HG03521 (cell line): ENCODE results near the gene MAP7D2.
A peak's percentile ranks its signal among the peaks of the same experiment; 100 is the strongest.
"Not testable (repeated sequence)": the region's sequence is repeated elsewhere in the genome, so short reads cannot be mapped to it uniquely, and the experiment has no call there.

ENCODE experiments used
- ATAC-seq: cut with Tn5 transposase; IDR thresholded peaks from one replicate; pipeline ENCODE4 v1.9.1; 2021; ENCODE audit warnings: mild to moderate bottlenecking, moderate library complexity; ENCODE audit not compliant: unreplicated experiment

MAP7D2 gene

DNA sequence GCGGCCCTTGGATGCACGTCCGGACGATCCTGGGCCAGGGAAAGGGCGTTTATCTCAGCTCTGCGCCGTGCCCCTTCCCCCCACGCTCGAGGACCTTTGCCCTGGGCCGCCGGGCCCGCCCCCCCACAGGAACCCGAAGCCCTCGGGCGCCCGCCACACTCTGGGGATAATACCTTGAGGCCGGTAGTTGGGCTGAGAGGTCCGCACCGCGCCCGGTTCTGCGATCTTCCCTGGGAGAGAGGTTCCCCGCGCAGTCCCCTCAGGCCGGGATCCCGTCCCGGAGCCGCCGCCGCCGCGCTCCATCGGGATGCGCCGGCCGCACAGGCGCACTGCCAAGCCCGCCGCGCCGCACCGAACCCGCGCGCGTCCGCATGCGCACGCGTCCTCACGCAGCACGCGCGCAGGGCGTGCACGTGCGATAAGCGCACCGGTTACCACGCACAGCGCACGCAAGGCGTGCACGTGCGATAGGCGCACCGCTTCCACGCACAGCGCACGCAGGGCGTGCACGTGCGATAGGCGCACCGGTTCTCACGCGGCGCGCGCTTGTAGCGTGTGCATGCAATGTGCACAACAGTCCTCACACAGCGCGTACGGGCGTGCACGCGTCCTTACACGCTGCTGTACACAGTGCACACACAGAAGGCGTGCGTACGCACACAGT, at the start of gene MAP7D2:
Gene MAP7D2, minus strand, starts transcription at position 331 of the 664 bp plus-strand sequence. Its CDS starts 28 bp downstream, at position 303.
- ATAC-seq, result no peak

DNA sequence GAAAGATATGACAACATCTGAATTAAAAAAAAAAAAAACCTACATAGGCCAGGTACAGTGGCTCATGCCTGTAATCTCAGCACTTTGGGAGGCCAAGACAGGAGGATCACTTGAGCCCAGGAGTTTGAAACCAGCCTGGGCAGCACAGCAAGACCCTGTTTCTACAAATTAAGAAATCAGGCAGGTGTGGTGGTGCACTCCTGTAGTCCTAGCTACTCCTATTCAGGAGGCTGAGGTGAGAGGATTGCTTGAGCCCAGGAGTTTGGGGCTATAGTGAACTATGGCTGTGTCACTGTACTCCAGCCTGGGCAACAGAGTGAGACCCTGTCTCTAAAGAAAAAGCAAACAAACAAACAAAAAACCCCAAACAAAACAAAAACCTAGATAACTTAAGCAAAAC, 45.8 kb upstream of the MAP7D2 start:
- ATAC-seq, result not testable (repeated sequence)

DNA sequence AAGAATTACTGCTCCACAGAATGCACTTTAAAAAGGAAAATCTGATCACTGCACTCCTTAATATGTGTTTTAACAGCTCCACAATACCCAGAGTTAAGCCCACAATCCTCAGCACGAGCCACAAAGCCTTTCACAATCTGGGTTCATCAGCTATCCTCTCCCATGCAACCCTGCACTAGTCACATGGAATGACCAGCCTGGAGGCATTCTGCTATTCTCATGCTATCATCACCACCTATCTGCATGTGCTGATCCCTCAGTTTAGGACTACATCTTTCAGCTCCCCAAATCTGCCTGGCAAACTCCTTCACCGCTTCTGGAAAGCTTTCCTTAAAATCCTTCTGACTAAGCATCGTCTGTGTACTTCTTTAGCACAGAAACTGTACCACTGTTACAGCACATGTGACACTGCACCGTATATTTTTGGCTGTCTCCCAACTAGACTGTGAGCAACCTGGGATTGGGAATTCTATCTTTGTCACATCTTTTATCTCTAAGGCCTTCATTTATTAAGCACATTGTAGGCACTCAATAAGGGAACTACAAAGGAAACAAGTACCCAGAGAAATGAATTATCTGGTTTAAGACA, 43.2 kb upstream of the MAP7D2 start:
- no peak for ATAC-seq

DNA sequence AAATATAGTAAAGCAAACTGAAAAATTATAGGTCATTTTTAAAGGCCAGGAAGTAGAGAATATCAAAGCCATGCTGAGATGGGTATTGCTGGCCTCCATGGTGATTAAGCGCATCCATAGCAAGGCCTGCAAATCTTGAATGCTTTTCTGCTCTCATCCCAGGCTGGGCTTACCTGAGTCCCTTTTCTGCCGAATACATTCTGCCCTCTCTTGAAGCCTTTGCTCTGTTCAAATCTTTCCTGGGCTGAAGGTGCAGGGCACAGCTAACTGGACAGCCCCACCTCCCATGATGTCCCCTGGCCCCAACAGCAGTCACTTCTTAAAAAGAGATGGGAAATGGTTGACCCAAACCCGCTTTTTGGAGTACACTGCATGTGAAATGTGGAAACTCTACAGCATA, 35.0 kb upstream of the MAP7D2 start:
- no peak for ATAC-seq

DNA sequence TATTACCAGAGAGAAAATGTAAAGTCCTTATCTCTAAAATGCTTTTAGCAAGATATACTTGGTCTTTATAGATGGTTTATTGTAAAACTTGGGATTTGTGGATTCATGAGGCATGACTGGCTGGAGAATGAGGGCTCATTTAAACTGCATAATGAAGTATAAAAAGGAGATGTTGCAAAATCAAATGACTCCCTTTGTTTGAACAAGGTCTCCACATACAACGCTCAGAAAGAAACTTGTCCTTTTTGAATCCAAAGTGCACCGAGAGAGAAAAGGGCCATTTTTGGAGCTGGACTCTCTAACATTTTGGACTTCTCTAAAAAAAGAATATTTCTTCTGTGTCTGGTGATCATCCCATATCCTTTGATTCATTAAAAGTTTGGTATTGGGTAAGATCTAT, 32.6 kb upstream of the MAP7D2 start:
- no peak for ATAC-seq

DNA sequence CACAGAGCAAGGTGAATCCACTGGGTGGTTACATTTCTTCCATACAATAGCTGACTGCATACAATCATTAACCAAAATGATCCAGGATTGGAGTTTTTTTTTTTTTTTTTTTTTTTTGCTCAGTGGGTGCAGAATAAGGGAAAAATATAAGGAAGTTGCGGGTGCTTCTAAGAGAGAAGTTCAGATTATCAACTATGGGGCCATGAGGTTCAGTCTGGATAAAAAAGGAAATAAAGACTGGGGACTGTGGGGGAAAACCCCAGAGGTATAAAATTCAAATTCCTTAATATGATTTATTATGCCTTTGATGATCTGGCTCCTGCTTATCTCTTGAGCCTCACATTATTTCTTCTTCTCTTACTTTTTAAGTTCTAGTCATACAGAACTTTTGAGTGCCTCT, 30.9 kb upstream of the MAP7D2 start:
- ATAC-seq, result no peak

DNA sequence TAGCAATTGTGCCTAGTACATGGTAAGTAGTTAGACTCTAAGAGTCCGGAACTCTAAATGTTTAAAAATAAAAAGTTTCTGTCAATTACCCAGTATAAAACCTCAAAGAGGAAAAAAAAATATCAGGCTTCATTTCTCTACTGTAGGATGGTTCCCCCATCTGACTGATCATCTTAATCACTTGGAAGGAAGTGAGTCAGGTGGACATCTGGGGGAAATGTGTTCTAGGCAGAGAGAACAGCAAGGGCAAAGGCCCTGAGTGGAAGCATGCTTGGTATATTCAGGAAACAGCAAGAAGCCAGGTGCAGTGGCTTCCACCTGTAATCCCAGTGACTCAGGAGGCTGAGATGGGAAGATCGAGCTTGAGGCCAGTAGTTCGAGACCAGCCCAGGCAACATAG, 27.8 kb upstream of the MAP7D2 start:
- ATAC-seq, result no peak

DNA sequence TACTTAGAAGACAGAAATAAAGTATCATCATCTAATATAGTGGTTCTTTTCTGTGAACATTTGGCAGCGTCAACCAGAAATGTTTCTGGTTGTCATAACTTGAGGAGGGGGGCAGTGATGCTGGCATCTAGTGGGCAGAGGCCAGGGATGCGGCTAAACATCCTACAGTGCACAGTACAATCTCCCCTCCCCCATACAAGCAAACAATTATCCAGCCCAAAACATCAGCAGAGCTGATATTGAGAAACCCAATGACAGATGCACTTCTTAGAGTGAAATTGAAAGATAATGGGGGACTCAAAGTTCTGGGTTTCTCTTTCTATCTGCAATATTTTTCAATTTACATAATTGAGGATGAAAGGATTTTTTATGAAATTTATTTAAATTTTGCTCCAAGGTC, 26.9 kb upstream of the MAP7D2 start:
- ATAC-seq, result no peak

DNA sequence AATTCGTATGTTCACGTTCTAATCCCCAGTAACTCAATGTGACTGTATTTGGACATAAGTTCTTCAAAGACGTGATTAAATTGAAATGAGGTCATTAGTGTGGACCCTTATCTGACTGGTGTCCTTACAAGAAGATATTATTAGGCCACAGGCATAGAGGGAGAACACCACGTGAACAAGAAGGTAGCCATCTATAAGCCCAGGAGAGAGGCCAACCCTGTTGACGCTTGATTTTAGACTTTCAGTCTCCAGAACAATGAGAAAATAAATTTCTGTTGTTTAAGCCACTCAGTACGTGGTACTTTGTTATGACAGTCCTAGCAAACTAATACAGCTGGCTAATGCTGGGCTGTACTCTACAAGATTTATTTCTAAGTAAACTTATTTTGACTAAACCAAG, 26.4 kb upstream of the MAP7D2 start:
- ATAC-seq, result no peak

DNA sequence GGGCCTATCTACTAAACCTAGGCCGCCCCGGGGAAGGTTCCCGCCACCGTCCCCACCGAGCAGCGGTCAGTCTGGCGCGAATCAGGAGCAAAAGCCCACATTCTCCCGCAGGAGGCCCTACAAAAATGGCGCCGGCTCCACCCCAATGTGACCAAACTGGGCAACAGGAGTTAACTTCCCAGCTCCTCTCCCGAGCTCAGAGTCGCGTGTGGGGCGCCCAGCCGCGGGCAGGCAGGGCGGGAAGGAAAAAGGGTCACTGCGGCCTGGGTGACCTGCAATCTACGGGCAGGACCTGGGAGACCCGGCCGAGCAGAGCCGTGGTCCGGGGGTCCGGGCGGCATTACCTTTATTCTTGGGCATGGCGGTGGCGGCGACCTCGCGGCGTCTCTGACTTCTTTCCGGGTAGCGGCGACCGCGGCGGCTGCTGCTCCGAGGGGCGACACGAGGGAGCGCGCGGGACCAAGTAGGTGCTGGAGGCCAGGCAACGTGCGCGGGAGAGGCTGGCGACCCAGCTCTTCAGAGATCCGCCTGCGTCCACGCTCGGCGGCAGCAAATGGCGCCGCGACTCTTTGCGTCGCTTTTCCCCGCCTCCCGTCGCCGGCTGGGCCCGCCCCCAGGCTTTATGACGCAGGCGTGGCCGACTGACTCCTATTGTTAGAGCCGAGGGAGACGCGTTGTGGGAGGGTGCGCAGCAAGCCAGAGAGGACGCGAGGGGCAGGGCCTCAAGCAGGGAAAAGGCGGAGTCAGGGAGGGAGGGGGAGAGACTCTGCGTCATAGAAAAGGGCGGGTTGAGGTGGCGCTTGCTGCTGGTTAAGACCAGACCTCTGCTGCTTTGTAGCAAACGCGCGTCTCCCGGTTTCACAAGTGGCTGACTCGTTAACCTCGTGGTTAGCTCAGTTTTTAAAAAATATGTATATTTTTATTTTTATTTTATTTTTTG, 24.8 kb upstream of the MAP7D2 start, which contains the start of gene EIF1AX:
Gene EIF1AX, minus strand, starts transcription at position 558 of the 940 bp plus-strand sequence. Its CDS starts 198 bp downstream, at position 360.
- ATAC-seq, result peak; percentile 98

DNA sequence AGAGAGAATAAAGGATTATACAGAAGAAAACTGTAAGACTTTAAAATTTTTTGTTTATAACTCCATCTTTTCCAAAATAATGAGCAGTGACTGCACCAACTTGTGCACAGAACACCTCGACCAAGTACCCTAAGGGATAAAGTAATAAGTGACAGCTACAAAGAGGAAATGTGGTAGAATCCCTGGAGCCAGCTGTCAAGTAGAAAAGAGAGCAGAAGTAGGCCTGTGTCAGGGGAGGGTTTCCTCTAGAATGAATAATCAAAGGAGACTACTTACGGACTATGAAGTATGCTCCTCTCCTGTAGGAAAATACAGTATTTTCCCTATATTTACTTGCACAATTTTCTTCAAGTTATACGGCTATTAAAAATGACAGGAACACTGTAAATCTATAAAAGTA, 23.7 kb upstream of the MAP7D2 start:
- ATAC-seq, result no peak

DNA sequence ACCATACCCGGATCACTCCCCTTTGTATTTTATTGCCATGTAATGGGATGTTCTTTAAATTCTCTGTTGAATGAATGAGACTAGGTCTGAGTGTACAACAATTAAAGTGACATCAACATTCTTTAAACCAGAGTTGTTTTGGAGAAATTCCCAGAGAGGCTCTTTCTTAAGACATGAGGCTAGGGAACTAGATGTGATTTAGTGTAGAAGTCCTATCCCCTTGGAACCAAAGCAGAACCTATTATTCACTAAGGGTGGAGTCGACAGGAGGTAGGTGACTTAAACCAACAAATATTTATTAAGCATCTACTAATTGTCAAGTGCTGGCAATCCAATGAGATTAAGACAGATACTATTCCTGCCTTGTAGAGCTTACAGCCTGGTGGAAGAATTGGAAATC, 23.3 kb upstream of the MAP7D2 start:
- ATAC-seq, result no peak

DNA sequence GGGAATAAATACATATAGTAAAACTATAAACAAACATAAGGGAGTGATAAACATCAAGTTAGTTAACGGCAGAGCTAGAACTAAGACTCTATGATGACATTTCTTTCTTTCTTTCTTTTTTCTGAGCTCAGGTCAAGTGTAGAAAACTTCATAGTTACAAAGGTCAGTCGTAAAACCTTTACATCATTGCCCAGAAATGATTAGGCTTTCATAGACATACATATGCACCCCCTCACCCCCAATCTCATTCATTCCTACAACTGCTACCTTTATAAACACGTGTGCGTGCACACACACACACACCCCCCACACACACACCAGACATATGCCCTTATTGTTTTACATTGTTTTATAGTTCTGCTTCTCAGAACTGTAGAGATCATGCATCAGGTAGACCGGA, 19.2 kb upstream of the MAP7D2 start:
- ATAC-seq, result no peak

DNA sequence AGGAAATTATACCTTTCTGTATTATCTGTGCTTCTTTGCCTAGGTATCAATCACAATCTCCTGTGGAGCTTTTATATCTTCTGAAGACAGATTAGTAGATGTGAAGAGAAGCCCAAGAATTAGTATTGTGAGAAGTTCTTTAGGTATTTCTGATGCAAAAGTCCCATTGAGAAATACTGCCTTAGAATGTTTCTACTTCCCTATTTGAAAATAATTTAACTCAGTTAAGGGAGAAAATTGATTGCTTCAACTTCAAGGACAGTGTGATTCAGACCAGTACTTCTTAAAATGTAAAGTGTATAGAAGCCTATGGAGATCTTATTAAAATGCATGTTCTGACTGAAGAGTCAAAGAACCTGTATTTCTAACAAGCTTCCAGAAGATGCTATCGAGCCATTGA, 16.0 kb upstream of the MAP7D2 start:
- ATAC-seq, result no peak

DNA sequence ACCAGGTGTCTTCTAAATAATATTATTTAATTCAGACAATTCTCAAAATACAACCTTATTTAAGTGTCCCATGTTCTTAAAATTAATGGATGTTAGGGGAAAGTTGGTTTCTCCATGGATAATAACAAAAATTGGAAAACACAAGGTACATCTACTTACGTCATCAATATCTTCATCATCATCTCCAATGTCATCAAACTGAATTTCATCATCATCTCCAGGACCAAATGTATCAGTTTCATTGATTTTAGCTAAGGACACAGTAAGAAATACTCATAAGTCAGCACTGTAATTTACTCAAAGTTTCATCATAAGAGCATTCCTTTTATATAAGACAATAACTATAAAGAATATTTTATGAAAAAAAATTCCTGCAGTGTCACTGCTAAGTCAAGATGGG, 13.7 kb upstream of the MAP7D2 start:
- ATAC-seq, result no peak

DNA sequence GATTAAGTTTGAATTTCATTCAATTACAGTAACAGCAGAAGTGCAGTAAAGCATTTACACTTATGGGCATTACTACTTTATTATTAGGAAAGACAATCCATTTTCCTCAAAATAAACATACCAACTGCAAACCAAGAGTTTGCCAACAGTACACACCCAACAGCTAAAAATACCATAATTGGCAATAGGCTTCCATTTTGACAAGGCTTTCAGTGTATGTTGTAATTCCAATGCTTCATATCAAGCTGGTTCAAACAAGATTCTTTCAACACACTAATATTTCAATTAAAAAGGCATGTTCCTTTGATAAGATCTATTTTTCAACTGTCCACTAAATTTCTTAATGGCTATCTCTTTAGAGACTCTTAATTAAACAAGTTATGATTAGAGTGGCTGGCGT, 12.8 kb upstream of the MAP7D2 start:
- ATAC-seq, result no peak

DNA sequence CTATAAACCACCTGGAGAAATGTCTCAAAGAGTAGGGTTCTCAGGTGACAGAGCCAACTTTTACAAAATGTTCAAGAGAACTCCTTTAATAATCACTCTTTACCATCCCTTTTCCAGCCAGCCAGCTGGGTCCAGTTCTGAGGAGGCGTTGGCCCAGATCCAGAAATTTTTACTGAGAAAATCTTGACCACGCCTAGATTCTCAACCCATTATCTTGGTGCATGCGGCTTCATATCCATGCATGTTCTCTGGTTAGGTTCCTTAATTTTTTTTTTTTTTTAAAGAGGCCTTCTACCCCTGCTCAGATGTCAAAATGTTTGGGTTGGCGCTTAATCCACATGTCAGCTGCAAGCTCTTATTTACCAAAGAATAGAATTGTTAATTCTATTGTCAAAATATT, 12.0 kb upstream of the MAP7D2 start:
- ATAC-seq, result no peak

DNA sequence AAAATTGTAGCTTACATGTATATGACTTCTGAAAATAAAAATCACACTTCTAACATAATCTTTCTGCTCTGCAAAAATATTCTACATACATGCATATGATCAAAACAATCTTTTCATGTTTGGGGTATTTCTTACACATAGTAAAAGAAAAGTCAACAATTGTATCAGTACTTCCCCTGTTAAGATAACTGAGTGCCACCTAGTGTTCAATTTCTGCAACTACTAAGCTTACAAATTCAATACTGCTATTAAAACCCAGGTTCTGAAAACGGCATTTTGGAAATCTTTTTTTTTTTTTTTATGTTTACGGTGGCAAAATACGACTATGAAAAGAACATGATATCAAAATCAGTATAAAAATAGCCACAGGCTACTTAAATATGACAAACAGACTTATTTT, 10.7 kb upstream of the MAP7D2 start:
- not testable (repeated sequence) for ATAC-seq

DNA sequence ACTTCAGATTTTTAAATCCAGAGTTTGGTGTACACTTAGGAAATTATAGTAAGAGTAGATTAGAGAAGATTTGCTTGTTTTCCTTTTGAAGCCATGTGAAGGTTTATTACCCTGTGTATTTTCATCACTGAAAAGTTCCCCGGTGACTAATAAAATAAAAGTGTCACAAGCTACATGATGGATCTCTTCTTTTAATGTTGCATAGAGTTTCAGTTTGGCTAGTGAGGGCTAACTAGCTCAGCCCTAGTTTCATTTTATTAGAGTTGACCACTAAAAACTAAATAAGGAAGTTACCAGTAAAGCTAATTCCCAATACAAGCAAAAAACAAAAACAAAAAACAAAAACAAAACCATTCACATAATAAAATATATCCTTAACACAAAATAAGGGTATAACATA, 10.1 kb upstream of the MAP7D2 start:
- ATAC-seq, result not testable (repeated sequence)

DNA sequence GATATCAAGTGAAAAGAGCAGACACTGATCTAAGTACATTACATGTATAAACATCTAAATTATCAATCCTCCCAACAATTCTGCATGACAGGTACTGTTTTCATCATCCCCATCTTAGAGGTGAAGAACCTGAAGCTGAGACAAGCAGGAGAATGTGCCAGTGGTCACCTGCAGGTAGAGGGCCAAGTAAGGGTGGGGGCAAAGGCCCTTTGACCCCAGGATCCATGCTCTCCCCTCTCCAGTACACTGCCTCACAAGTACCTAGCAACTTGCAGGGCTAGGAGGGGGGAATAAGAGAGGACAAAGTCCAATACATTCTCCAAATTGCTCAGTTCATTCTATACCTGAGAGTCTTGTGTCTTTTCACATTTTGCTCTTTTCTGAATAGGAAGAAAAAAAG, 8.3 kb upstream of the MAP7D2 start:
- ATAC-seq, result no peak

DNA sequence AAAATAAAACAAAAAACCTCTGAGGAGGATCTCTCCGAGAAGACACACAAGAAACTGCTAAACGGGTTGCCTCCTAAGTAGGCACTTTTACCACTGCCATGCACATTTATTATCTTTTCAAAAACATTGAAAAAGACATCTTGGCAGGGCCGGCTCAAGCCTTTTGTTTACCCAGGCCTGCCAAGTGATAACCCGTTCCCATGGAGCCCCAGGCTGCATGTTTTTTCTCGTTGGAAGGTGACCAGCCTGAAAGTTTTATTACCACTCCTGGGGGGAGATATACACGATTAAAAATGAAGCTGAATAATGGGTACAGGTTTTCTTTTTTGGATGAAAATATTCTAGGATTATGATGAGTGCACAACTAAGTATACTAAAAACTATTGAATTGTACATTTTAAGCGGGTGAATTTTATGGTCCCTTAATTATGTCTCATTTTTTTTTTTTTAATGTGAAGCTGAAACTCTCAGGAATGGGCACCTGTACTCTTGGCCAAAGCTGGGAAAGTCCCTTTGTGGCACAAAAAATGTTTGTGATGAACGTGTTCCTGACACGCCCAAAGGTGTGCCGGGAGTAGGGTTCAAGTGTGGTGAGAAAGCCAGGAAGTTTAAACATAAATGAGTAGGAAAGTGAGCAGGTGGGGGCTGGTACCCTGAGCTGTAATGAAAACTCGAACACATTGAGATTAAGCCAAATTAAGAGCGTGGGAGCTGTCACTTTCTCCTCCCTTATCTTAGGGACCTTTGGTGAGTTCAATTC, 1.5 kb upstream of the MAP7D2 start:
- no peak for ATAC-seq
